Activated naive CD4-positive, alpha-beta T cell treated with anti-CD3 and anti-CD28 coated beads, Interleukin-2, amount 10 ng/mL, durations not matched to agents 7 days and 5 days (primary cell): Measurements from ENCODE around the gene CPB1.

ENCODE experiments used
- CTCF ChIA-PET: fragments of 350-600 bp; sonication (Branson Sonifier 250); formaldehyde crosslinking; loops from one replicate; lab custom pipeline; 2021; ENCODE audit warnings: antibody characterized with exemption; lab: Charles Lee
- DNase-seq: peaks from one replicate; pipeline ENCODE4 v3.0.0-alpha.2; 2020
- H3K27ac Mint-ChIP-seq: one replicate; pipeline ENCODE4 v1.8.0; 2021; ENCODE audit warnings: mild to moderate bottlenecking, moderate library complexity, mixed read lengths
- H3K27me3 Mint-ChIP-seq: one replicate; pipeline ENCODE4 v1.8.0; 2021; ENCODE audit warnings: mild to moderate bottlenecking, mixed read lengths
- H3K36me3 Mint-ChIP-seq: one replicate; pipeline ENCODE4 v1.8.0; 2021; ENCODE audit warnings: mixed read lengths
- H3K4me1 Mint-ChIP-seq: one replicate; pipeline ENCODE4 v1.8.0; 2021; ENCODE audit warnings: mixed read lengths
- H3K4me3 Mint-ChIP-seq: one replicate; pipeline ENCODE4 v1.8.0; 2021; ENCODE audit warnings: mild to moderate bottlenecking, moderate library complexity, mixed read lengths
- H3K9me3 Mint-ChIP-seq: one replicate; pipeline ENCODE4 v1.8.0; 2021; ENCODE audit warnings: mixed read lengths

Gene CPB1

GRCh38 chr3:148816427-148816826, 11.2 kb upstream of the CPB1 start:
- Mint-ChIP-seq H3K36me3 (no peaks in the 10 kb centered on the region), H3K4me1 (no peaks in the 10 kb centered on the region), H3K27ac (no peak overlapping the region), H3K9me3 (no peaks in the 10 kb centered on the region), H3K27me3 (no peaks in the 10 kb centered on the region), H3K4me3 (no peak overlapping the region)
- CTCF ChIA-PET: no interaction called here
- DNase-seq: no peak

GRCh38 chr3:148816981-148817525, 10.6 kb upstream of the CPB1 start:
- Mint-ChIP-seq H3K27ac (no peak overlapping the region), H3K9me3 (no peaks in the 10 kb centered on the region), H3K4me1 (no peaks in the 10 kb centered on the region), H3K4me3 (no peak overlapping the region), H3K27me3 (no peaks in the 10 kb centered on the region), H3K36me3 (no peaks in the 10 kb centered on the region)
- CTCF ChIA-PET: no interaction called here
- no peak for DNase-seq

- Mint-ChIP-seq H3K27ac (no peak overlapping the region), H3K27me3 (peaks cover 4% of the 10 kb centered on the region), H3K4me3 (no peak overlapping the region), H3K9me3 (no peaks in the 10 kb centered on the region), H3K36me3 (no peaks in the 10 kb centered on the region), H3K4me1 (no peaks in the 10 kb centered on the region)
- no peak for DNase-seq
- CTCF ChIA-PET: no interaction called here
Observed at GRCh38 chr3:148820361-148821245, 7.0 kb upstream of the CPB1 start.

- Mint-ChIP-seq H3K27ac (no peak overlapping the region), H3K9me3 (no peaks in the 10 kb centered on the region), H3K27me3 (peaks cover 4% of the 10 kb centered on the region), H3K36me3 (no peaks in the 10 kb centered on the region), H3K4me1 (no peaks in the 10 kb centered on the region), H3K4me3 (no peak overlapping the region)
- no peak for DNase-seq
- CTCF ChIA-PET: no interaction called here
Observed at GRCh38 chr3:148823026-148823425, 4.6 kb upstream of the CPB1 start.

GRCh38 chr3:148825476-148825875, 2.1 kb upstream of the CPB1 start:
- CTCF ChIA-PET: no interaction called here
- no peaks in the 10 kb centered on the region for H3K4me1 Mint-ChIP-seq
- H3K27ac Mint-ChIP-seq: no peak overlapping the region
- H3K9me3 Mint-ChIP-seq: no peaks in the 10 kb centered on the region
- peaks cover 4% of the 10 kb centered on the region for H3K27me3 Mint-ChIP-seq
- H3K4me3 Mint-ChIP-seq: no peak overlapping the region
- no peaks in the 10 kb centered on the region for H3K36me3 Mint-ChIP-seq
- no peak for DNase-seq

GRCh38 chr3:148828136-148828690, 602 bp downstream of the CPB1 start:
- no peak overlapping the region for H3K27ac Mint-ChIP-seq
- CTCF ChIA-PET: no interaction called here
- DNase-seq: no peak
- peaks cover 4% of the 10 kb centered on the region for H3K27me3 Mint-ChIP-seq
- no peaks in the 10 kb centered on the region for H3K4me1 Mint-ChIP-seq
- H3K4me3 Mint-ChIP-seq: no peak overlapping the region
- no peaks in the 10 kb centered on the region for H3K9me3 Mint-ChIP-seq
- H3K36me3 Mint-ChIP-seq: no peaks in the 10 kb centered on the region

DNA sequence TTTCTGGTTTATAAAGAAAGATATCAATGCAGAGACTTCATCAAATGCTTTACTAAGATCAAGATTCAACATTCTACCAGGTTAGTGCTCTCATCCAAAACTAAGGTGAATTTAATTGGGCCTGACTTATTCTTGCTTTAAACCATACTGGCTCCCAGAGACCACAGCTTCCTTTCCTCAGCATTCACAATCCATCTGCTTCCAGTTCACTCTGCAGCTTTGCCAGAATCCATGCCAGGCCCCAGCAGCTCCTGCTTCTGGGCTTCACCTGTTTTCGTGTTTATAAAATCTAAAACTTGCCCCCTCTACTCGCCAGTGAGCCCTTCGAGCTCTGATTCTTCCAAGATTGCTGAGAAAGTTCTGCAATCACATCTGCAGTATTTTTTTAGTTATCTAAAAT, 2.3 kb downstream of the CPB1 start:
- CTCF ChIA-PET: no interaction called here
- Mint-ChIP-seq H3K27ac (no peak overlapping the region), H3K36me3 (no peaks in the 10 kb centered on the region), H3K27me3 (peaks cover under 1% of the 10 kb centered on the region), H3K4me3 (no peak overlapping the region), H3K9me3 (no peaks in the 10 kb centered on the region), H3K4me1 (no peaks in the 10 kb centered on the region)
- no peak for DNase-seq

DNA sequence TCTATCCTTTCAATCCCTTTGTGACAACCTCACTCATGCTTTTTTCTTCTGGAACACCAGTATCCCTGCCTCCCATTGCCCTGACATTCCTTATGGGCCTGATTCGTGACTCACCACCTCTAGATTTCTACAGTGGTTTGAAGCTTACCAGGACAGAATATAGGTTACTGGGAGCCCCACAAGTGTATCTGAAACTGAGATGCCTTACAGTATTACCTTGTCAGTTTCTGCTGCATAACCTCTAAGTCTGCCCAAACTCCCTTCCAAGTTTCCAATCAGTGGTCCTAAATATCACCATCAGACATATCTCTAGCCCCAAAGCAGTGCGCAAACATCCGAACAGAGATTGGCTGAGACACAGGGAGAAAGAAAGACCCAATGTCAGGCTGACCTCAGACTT, 5.6 kb downstream of the CPB1 start:
- no peaks in the 10 kb centered on the region for H3K4me1 Mint-ChIP-seq
- H3K36me3 Mint-ChIP-seq: no peaks in the 10 kb centered on the region
- no peak for DNase-seq
- H3K9me3 Mint-ChIP-seq: no peaks in the 10 kb centered on the region
- H3K27me3 Mint-ChIP-seq: no peaks in the 10 kb centered on the region
- CTCF ChIA-PET: interaction anchor here (0.6 kb wide), 1 partner anchor 499 kb away, joined by 3 read pairs; no protein-coding TSS in a partner anchor
- no peak overlapping the region for H3K27ac Mint-ChIP-seq
- H3K4me3 Mint-ChIP-seq: no peak overlapping the region

- H3K4me1 Mint-ChIP-seq: no peaks in the 10 kb centered on the region
- DNase-seq: no peak
- no peak overlapping the region for H3K27ac Mint-ChIP-seq
- no peaks in the 10 kb centered on the region for H3K27me3 Mint-ChIP-seq
- CTCF ChIA-PET: no interaction called here
- H3K36me3 Mint-ChIP-seq: no peaks in the 10 kb centered on the region
- H3K4me3 Mint-ChIP-seq: no peak overlapping the region
- H3K9me3 Mint-ChIP-seq: no peaks in the 10 kb centered on the region
Observed at GRCh38 chr3:148839805-148840204, 12.2 kb downstream of the CPB1 start.

GRCh38 chr3:148840451-148840850, 12.8 kb downstream of the CPB1 start:
- Mint-ChIP-seq H3K27me3 (no peaks in the 10 kb centered on the region), H3K27ac (no peak overlapping the region), H3K36me3 (no peaks in the 10 kb centered on the region), H3K9me3 (no peaks in the 10 kb centered on the region), H3K4me1 (no peaks in the 10 kb centered on the region), H3K4me3 (no peak overlapping the region)
- no peak for DNase-seq
- CTCF ChIA-PET: no interaction called here

DNA sequence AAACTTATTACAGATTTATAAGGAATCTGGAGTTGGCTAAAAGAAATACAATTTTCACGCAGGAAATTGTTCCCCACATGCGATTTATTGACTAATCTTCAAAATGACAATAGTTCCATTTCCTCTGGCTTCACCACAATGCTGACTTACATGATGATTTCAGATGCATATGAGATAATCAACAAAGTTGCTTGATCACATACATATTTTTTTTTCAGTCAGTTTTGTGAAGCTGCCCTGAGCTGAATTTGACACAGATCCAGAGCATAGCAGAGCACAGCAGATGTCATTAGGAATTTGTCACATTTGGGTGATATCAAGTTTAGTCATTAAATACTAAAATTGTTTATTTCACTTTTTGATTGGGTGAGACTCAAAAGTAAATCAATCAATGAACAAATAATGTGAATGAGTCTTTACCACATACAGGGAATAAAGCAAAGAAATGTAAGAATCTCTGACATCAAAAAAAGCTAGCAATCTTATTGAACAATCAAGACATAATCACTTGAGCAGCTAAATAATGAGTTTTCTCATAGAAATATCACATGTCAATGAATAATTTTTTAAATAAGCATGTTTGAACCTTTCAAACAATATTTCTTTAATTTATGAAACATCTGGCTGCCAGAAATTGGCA, 18.3 kb downstream of the CPB1 start:
- DNase-seq: no peak
- Mint-ChIP-seq H3K27me3 (no peaks in the 10 kb centered on the region), H3K36me3 (no peaks in the 10 kb centered on the region), H3K4me3 (no peak overlapping the region), H3K27ac (no peak overlapping the region), H3K9me3 (no peaks in the 10 kb centered on the region), H3K4me1 (no peaks in the 10 kb centered on the region)
- CTCF ChIA-PET: interaction anchor here (1.6 kb wide), 1 partner anchor 14 kb away, joined by 6 read pairs; no protein-coding TSS in a partner anchor

DNA sequence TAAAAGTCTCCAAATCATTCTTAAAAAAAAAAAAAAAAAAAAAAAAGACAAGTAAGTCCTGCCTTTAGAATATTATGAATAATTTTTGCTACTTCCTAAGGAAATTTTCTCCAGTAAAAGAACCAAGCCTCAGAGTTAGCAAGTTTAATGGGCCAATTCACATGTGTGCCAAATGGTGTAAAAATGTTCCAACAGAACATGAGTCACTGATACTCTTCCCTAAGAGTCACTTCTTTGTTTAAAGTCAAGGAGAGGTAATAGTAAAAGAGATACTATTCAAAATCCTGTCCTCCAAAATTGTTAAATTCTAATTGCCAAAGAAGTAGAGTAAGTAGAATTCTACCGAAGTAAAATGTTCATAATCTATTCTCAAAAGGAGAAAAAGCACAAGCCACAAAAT, 19.7 kb downstream of the CPB1 start:
- no peak overlapping the region for H3K27ac Mint-ChIP-seq
- H3K36me3 Mint-ChIP-seq: no peaks in the 10 kb centered on the region
- no peak overlapping the region for H3K4me3 Mint-ChIP-seq
- H3K9me3 Mint-ChIP-seq: no peaks in the 10 kb centered on the region
- no peak for DNase-seq
- CTCF ChIA-PET: no interaction called here
- no peaks in the 10 kb centered on the region for H3K4me1 Mint-ChIP-seq
- no peaks in the 10 kb centered on the region for H3K27me3 Mint-ChIP-seq

GRCh38 chr3:148848410-148848809, 20.8 kb downstream of the CPB1 start:
- CTCF ChIA-PET: no interaction called here
- H3K27ac Mint-ChIP-seq: no peak overlapping the region
- no peak for DNase-seq
- H3K9me3 Mint-ChIP-seq: no peaks in the 10 kb centered on the region
- no peaks in the 10 kb centered on the region for H3K27me3 Mint-ChIP-seq
- no peaks in the 10 kb centered on the region for H3K36me3 Mint-ChIP-seq
- no peak overlapping the region for H3K4me3 Mint-ChIP-seq
- no peaks in the 10 kb centered on the region for H3K4me1 Mint-ChIP-seq

DNA sequence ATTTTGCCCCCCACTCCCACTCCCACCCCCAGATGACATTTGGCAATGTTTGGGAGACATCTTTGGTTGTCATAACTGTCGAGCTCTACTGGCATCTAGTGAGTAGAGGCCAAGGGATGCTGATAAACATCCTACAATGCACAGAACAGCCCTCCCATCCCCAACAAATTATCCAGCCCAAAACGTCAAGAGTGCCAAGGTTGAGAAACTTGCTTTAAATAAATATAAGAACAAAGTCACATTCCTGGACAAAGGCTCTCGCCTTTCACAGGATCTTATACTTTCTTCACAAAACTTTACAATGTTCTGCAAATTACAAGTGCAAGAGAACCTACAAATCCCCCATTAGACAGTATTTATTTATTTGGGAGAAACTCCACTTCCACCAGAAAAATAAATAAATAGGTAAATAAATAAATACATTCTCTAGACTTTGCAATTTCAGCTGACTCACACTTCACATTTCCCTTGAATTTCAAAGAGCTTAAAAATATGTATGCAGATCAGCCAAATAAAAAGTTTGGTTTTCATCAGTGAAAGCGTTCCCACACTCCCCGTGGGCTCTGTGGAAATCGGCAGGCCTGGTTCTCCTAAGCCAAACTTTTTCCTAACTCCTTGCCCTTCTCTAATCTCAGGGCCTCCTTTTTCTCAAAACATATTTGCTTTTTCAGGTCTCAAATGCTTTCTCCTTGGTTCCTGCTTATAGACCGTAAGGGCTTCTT, 24.8 kb downstream of the CPB1 start:
- no peaks in the 10 kb centered on the region for H3K9me3 Mint-ChIP-seq
- CTCF ChIA-PET: interaction anchor here (1.4 kb wide), 1 partner anchor 14 kb away, joined by 3 read pairs; no protein-coding TSS in a partner anchor
- DNase-seq: no peak
- peaks cover 3% of the 10 kb centered on the region for H3K27me3 Mint-ChIP-seq
- no peaks in the 10 kb centered on the region for H3K36me3 Mint-ChIP-seq
- no peaks in the 10 kb centered on the region for H3K4me1 Mint-ChIP-seq
- no peak overlapping the region for H3K27ac Mint-ChIP-seq
- H3K4me3 Mint-ChIP-seq: no peak overlapping the region
